Ishikawa (cell line): ENCODE results near the gene SCAND1.

Source experiments
- CREB1 ChIP-seq: IDR thresholded peaks from 2 replicates; pipeline ENCODE4 v1.6.1; 2012; ENCODE audit warnings: low read depth
- EP300 ChIP-seq: IDR thresholded peaks from 2 replicates; pipeline ENCODE4 v1.6.1; 2012; ENCODE audit warnings: borderline replicate concordance
- TAF1 ChIP-seq: IDR thresholded peaks from 2 replicates; pipeline ENCODE4 v1.6.1; 2012; ENCODE audit warnings: low read depth, mild to moderate bottlenecking

GRCh38 chr20:35910254-35910653 is 44.0 kb downstream of the SCAND1 start:
- TF ChIP-seq TAF1 (no peak), CREB1 (no peak), EP300 (no peak)
